Activated CD4-positive, alpha-beta T cell treated with anti-CD3 and anti-CD28 coated beads, Interleukin-2, amount 50 U/mL, for 4 hours (primary cell): Measurements from ENCODE around the gene TCEAL3.
"Not testable (repeated sequence)": the region's sequence is repeated elsewhere in the genome, so short reads cannot be mapped to it uniquely, and the experiment has no call there.

Source experiments
- DNase-seq, 2 experiments: peaks; one replicate each; pipeline ENCODE4 v3.0.0-alpha.2; 2020

Gene TCEAL3, protein sequence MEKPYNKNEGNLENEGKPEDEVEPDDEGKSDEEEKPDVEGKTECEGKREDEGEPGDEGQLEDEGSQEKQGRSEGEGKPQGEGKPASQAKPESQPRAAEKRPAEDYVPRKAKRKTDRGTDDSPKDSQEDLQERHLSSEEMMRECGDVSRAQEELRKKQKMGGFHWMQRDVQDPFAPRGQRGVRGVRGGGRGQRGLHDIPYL

DNA sequence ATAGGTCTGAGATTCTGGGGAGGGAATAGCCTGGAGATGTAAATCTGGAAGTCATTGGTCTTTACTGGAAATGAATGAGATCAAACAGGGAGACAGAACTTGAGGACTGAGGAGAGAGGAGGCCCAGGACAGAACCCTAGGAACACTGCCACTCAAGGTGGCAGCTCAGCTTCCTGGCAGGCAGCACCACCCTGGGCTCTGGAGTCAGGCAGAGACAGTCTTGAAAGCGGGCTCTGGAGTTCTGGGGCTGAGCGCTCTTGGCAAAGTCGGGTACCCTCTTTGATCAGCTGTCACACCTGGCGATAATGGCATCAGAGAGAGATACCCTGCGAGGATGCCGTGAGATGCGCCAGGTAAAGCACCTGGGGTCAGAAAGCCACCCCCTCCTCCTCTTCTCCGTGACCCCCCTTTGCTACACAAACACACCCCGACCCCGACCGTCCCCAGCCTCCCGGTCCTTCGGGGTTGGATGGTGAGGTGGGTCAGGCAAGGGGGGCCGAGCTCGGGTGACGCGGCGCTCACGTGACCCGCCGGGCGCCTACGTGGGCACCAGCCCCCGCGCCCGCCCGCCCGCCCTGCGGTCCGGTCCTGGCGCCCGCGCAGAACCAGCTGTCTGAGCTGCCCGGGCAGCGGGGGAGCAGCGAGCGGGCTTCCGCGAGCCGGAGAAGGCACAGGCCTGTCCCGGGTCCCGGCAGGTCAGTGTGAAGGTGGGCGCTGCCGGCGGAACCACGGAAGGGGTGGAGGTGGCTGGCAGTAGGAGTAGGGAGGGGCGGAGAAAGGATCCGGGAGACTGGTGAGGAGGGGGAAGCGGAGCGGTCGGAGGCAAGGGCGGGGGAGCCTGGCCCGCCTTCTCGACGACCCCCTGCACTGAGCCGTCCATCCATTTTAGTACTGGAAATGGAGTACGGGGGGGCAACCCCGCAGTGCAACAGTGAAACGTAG lies at the start of gene TCEAL3:
TSS of gene TCEAL3 (plus strand) at position 600 of the 942 bp plus-strand sequence. CDS start 1,102 bp downstream, outside the sequence.
- DNase-seq: peak in 1 of 2 experiments; percentile 8

DNA sequence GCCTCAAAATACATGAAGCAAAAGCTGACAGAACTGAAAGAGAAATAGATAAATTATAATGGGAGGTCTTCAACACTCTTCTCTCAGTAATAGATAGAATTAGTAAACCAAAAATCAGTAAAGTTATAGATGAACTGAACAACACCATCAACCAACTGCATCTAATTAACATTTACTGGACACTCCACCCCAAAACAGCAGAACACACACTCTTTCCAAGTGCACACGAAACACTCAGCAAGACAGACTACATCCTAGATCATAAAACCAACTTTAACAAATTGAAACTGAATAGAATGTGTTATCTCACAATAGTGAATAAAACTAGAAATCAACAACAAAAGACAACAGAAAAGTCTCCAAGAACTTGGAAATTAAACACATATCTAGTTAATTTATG lies 47.5 kb upstream of the TCEAL3 start:
- no peak for DNase-seq

DNA sequence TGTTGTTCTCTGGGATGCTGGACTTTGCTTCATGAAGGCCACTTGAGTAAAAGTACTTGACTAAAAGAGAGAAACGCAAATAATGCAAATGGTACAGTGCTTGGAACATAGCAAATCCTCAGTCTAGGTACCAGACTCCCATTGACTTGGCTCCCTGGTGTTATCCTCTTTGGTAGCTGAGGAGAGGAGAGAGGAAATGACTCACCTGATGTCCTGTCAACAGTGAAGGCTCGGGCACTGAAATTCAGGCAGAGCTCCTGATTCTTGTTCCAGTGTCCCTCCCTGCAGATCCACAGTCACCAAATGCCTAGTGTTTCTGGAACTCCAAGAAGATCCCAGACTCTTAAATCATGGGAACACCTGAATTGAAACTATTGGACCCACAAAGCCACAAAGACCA lies 45.0 kb upstream of the TCEAL3 start:
- DNase-seq: no peak

DNA sequence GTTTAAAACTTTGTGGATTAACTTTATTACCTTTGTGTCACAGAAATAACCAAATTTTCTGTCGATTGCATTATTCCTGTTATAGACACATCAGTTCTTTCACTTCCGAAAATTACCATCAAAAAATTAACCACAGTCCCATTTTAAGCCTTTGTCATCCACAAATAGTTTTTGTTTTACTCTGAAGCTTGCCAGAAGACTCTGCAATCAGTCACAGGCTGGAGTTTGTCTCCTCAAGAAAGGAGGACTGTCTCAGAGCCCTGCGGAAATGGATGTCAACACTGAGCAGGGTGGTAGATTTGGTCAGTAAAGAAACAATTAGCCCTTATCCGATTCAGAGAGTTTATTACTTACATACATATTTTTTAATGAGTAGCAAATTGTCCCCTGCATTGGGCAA lies 42.6 kb upstream of the TCEAL3 start:
- no peak for DNase-seq

DNA sequence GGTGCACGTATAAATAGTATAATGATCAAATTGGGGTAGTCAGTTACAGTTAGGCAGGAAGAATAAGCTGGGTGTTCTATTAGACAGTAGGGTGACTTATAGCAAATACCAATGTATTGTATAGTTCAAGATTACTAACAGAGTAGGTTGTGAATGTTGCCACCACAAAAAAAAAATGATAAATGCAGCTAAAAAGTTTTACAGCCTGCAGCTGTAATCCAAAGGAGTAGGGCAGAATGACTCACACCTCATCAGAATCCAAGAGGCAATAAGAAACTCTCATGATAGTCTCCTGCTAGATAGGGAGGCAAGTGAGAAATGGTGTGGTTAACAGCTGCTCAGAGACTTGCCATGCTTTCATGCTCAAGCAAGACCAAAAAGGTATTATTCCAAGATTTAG lies 42.0 kb upstream of the TCEAL3 start:
- no peak for DNase-seq

DNA sequence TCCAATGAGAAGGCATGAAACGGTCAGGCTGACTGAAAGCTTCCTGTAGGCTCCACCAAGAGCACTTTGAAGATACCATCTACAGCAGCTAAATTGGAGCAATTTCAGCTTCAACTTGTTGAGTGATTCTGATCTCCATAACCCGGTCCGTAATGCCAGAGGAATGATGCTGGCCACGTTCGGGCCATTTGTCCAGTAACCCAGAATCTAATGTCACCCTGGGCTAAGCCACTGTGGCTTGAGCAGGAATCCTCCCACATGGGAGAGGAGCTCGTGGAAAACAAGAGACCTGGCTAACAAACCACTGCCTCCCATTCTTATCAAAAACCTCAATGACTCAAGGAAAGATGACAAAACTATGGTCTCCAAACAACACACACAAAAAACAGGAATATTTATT lies 36.6 kb upstream of the TCEAL3 start:
- no peak for DNase-seq

DNA sequence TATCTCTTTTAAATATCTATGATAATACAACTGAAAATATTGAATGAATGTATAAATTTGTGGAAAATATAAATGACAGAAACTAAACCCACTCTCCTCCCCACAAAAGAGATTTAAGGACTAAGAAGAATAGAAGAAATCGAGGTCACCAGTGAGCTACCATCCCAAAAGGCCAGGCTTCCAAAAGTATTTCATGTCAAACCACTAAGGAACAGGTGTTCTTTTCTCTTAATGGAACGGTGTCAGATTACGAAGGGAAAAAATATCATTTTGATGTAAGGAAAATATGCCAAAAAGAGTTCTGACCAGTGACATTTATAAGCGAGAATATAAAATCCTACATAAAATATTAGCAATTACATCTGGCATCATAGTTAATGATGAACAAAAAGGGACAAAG lies 36.0 kb upstream of the TCEAL3 start:
- no peak for DNase-seq

DNA sequence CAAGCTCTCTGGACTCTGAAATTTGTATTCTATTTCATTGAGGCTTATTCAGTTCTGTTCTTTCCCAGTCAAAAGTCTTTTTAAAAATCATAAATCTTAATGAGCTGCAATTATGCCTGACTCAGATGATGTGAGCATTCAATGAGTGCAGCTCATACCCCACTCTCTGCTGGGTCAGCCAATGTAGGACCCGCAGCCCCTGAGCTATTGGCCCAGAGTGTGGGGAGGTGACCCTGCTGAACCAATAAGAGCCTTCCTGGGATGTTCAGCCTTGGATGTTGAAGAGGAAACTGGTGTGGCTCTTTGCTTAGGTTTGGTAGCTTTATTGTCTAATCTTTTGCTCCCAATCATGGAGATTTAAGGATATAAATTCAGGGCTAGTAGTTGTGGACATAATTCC lies 34.6 kb upstream of the TCEAL3 start:
- no peak for DNase-seq

DNA sequence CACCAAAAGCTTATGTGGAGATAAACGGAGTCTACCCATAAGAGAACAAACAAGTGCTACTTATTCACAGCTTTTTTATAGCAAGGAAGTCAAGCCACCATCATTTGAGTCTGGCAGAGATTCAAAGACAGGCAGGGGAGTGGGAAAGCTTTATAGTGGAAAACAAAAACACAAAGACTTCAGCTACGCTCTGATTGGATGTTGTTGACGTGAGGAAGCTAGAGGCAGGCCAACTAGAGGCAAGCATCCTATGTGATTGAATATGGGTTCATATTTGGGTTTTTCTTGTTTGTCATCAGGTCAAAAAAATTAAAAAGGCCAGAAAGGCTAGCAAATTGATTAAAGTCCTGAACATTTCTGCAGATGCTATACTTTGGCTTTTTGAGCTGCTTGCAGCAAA lies 23.2 kb upstream of the TCEAL3 start:
- DNase-seq: no peak

DNA sequence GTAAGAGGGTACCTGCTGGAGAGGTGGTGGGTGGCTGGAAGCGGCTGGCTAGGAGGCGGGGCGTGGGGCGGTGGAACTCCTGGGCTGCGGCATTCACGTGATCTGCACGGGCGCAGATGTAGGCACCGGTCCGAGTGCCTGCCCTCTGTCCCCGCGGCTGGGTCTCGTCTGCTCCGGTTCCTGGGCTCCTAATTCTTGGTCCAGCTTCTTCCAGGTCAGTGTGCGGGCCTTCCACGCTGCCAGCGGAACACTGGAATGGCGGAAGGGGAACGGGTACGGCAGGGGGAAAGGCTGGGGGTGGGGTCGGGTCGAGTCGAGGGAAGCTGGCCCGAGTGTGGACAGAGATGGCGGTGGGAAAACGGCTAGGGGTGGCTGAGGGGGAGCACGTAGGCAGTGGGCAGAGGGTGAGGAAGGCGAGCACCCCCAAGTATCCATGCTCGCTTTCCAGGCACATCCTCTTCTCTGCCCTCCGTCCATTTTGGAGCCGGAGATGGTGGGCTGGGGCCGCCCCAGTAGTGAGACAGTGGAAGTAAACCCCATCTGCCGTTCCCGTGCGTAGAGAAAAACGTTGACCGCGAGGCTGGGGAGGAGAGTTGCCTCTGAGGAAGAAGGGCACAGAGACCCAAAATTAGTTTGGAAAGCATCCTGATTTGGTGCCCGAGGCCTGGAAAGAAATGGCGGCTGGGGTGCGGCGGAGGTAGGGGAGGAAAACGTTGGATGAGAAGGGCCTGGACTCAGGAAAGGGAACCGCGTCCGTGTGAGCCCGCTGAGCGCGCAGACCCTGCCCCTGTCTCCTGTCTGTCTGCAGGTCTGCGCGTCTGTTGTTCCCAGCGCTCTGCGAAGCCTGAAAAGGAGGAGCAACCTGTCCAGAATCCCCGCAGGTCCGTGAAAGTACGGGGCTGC lies 22.1 kb upstream of the TCEAL3 start, which contains the start of gene TCEAL4:
TSS of gene TCEAL4 (plus strand) at position 105 of the 903 bp plus-strand sequence. CDS start 1,161 bp downstream, outside the sequence.
- DNase-seq: peak in 1 of 2 experiments; percentile 5

DNA sequence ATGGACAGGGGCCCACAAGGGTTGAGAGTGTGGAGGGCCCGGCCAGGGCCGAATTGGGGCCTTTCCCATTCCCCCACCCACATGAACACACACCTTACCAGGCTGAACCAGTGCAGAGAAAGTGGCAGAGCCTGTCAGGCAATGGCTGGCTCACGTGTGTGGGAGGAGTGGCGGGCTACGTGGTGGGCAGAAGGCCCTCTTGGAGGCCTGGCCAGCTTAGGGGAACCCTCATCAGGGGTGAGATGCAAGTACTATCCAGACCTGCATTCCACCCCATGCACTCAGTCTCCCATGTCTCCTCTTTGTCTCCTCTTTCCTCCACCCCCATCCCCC lies 21.5 kb upstream of the TCEAL3 start:
- DNase-seq: no peak

DNA sequence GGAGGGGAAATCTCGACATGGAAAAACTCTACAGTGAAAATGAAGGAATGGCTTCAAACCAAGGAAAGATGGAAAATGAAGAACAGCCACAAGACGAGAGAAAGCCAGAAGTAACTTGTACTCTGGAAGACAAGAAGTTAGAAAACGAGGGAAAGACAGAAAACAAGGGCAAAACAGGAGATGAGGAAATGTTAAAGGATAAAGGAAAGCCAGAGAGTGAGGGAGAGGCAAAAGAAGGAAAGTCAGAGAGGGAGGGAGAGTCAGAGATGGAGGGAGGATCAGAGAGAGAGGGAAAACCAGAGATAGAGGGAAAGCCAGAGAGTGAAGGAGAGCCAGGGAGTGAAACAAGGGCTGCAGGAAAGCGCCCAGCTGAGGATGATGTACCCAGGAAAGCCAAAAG lies 21.1 kb upstream of the TCEAL3 start:
- no peak for DNase-seq

DNA sequence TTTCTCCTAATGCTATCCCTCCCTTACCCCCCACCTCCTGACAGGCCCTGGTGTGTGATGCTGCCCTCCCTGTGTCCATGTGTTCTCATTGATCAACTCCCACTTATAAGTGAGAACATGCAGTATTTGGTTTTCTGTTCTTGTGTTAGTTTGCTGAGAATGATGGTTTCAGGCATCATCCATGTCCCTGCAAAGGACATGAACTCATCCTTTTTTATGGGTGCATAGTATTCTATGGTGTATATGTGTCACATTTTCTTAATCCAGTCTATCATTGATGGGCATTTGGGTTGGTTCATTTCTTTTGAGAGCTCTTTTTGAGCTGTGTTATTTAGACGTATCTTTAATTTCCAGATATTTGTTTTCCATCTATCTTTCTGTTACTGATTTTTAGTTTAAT lies 15.5 kb upstream of the TCEAL3 start:
- DNase-seq: not testable (repeated sequence)

DNA sequence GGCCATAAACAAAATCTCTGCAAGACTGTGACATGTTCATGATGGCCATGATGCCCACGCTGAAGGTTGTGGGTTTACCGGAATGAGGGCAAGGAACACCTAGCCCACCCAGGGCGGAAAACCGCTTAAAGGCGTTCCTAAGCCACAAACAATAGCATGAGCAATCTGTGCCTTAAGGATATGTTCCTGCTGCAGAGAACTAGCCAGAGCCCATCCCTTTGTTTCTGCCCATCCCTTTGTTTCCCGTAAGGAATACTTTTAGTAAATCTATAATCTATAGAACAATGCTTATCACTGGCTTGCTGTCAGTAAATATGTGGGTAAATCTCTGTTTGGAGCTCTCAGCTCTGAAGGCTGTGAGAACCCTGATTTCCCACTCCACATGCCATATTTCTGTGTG lies 12.6 kb upstream of the TCEAL3 start:
- not testable (repeated sequence) for DNase-seq

DNA sequence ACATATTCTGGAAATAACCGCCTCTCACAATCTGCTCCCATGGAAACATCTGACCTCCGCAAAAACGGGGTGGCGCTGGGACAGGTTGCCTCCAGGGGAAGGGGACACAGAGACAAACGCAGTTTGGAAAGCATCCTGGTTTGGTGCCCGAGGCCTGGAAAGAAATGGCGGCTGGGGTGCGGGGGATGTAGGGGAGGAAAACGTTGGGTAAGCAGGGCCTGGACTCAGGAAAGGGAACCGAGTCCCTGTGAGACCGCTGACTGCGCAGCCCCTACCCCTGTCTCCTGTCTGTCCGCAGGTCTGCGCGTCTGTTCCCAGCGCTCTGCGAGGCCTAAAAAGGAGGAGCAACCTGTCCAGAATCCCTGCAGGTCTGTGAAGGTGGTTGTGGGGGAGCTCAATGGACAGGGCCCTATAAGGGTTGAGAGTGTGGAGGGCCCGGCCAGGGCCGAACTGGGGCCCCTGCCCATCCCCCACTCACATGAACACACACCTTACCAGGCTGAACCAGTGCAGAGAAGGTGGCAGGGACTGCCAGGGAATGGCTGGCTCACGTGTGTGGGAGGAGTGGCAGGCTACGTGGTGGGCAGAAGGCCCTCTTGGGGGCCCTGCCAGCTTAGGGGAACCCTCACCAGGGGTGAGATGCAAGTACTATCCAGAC lies 672 bp downstream of the TCEAL3 start:
- no peak for DNase-seq

DNA sequence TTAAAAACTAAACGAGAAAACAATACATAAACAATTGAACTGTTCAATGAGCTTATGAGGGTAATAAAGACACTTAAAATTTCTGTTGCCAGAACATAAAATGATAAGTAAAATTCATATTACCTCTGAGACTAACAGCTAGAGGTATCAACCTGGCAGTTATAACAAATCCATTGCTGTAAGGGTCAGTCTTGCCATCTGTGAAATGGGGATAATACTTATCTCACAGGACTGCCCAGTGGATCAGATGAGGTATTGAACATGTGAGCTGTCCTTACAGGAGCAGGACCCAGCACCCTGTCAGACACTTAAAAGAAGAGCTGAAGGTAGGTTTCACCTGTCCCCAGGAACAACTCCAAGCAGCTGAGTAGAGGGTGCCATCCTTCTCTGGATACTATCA lies 2.5 kb downstream of the TCEAL3 start:
- no peak for DNase-seq

DNA sequence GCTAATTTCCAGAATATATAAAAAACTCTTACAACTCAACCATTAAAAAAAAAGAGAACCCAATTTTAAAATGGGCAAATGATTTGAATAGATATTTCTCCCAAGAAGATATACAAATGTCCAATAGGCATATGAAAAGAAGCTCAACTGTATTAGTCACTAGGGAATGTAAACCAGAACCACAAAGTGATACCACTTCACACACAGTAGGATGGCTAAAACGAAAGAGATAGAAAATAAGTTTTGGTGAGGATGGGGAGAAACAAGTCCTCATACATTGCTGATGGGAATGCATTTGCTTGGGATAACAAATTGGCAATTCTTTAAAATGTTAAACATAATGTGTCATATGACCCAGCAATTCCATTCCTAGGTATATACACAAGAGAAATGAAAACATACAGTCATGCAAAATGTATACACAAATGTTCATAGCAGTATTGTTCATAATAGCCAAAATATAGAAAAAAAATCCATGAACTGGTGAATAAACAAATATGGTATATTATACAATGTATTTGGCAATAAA lies 5.7 kb downstream of the TCEAL3 start:
- DNase-seq: no peak

DNA sequence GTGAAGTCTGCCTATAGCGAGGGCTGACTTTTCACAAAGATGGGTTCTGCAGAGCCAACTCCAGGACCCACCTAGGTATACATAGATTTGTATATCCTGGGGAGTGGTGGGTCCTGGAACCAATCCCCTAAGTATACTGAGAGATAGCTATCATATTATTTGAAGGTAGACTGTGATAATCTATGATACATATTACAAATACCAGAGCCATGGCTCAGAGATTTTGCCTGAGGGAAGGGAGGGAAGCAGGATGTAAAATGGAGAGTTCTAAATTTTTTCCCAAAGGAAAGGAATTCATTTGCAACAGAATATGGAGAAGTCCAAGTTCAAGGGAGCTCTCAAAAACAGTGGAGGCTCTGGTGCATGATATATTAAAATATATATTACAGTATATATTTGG lies 7.2 kb downstream of the TCEAL3 start:
- no peak for DNase-seq

DNA sequence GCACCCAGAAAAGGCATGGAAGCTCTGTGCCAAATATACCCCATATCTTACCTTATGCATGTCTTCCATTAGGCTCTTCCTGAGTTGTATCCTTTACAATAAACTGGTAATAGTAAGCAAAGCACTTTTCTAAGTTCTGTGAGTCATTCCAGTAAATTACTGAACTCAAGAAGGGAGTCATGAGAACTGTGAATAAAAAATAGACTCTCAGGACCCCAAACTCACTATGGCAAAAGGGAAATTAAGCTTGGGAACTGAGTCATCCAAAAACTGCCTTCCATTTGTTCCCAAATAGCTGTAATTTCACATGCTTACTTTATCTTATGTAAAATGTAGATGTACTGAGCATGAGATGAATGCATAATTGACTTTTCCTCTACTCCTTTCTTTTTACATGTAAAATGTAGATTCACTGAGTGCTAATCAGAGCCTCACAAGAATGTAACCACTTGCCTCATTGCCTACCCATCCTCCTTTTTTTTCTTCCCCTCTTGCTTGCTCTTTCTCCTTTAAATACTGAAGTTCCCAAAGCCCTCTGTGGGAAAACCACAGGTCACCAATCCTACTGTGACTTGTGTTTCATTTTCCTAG lies 8.1 kb downstream of the TCEAL3 start:
- DNase-seq: no peak

DNA sequence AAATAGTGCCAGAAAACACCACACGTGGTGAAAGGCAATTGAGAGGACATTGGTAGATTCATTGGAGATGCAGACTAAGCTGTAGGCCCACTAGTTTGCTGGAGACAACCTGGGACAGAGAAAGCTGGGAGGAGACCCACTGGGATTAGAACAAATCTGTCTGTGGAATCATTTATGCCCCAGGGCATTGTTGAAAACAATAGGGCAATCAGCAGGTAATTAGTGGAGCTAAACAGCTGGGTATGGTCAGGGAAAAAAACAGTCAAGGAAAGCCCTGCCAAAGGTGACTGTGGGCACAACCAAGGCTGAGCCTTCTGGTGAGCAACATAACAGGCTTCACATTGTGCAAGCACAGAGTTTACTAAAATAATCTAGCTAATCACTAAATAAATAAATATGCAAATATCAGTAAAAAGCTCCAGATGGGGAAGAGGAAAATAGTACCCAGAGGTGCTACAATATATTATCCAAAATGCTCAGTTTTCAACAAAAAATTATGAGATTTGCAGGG lies 9.0 kb downstream of the TCEAL3 start:
- DNase-seq: no peak

DNA sequence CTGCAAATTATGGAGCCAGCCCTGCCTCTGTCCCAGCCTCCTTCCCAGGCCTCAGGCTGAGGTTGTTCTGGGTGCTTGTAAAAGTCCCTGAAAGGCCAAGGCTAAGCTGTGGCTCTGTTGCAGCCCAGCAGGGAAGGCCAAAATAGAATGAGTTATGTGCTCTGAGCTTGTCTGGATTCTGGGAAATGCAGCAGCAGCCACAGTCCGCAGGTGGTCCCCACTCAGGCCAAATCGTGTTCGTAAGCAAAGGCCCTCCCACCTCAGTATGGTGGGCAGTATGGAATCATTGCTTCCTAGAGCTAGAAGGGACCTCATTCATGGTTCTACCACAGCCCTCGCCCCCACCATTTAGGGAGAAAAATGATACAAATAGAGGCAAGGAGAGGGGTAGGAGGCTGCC lies 16.3 kb downstream of the TCEAL3 start:
- DNase-seq: no peak

DNA sequence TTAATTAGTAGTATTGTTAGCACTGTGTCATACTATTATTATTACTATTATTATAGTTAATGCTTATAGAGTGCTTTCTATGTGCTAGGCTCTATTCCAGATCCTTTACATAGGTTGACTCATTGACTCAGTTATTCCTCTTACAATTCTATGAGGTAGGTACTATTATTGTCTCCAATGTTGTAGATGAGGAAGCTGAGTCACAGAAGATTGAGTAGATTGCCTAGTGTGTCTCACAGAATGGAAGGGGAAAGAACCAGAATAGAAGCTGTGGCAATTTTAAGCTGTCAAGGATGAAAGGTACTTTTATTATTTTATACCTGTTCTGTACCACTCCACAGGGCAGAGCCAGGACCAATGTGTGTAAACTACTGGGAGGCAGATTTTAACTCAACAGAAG lies 19.1 kb downstream of the TCEAL3 start:
- no peak for DNase-seq
